ENCODE results near the gene POU2AF3.

POU2AF3 gene

DNA sequence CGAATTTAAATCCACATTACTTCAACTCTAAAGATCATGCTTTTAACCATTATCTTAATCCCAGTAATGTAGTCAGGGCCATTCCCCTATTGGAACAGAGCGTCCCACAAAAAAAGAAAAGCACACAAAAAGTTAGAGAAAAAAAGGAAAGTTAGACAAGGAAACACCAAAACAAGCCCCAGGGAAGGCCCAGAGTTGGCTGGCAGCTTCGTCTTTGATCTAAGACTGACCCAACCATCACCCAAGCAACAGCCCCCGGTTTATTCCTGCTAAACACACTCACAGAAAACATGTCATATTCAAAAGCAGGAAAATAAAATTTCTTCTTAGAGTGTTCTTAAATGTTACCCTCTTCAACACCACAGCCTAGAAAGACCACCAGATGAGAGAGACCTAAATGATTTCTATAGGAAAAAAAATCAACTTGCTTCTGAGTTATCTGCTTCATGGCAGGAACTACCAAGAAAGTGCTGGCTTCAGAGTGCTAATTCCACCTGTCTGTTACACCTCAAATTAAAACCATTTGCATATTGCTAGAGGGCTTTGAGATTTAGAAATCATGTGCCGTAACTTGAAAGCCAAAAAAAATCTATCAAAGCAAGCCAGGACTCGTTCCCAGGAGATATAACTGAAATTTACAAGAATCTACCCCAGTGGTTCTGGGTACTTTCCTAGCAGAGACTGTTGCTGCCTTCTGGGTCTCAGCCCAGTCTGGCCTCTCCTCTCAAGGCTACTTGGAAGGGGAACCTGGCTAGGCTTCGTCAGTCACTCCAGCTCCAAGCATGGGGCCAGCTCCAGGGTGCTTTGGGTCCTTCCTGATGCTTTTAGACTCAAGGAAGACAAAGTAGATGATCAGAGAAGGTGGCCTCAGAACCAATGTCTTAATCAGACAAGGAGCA, 31.2 kb downstream of the POU2AF3 start:
- FAIRE-seq: no peak
- DNase-seq (ENCODE audit: insufficient read length, low spot score): no peak
- no peak for TF ChIP-seq POLR2A (IDR thresholded peaks at IDR 0.05; ENCODE audit: low read depth, low read length)

DNA sequence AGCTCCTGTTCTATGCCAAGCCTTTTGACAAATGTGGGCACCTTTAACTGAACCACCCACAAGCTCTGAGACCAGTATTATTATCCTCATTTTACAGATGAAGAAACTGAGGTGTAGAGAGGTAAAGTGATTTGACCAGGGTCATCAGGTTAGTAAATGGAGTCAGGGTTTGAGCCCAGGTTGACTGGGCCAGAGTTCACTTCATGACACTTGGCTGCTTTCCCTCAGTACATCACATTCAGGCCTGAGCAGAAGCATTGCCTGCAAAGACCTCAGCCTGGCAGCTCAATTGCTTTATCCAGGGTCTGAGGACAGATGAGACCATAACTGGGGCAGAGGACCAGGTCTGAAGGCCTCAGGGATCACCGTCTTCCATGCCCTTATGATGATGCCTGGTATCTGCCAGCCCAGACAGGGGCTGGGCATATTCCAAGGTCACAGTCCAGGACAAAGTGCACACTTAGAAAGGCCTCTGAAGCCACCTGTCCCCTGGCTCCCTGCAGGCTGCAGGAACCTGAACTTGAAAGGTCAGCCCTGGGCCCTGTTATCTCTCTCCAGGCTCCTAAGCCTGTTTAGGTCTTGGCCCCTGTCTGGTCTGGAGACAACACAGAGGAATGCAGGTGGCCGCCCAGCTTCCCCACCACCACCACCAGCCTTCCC, 32.0 kb downstream of the POU2AF3 start:
- no peak for TF ChIP-seq POLR2A (IDR thresholded peaks at IDR 0.05; ENCODE audit: low read depth, low read length)
- no peak for FAIRE-seq

DNA sequence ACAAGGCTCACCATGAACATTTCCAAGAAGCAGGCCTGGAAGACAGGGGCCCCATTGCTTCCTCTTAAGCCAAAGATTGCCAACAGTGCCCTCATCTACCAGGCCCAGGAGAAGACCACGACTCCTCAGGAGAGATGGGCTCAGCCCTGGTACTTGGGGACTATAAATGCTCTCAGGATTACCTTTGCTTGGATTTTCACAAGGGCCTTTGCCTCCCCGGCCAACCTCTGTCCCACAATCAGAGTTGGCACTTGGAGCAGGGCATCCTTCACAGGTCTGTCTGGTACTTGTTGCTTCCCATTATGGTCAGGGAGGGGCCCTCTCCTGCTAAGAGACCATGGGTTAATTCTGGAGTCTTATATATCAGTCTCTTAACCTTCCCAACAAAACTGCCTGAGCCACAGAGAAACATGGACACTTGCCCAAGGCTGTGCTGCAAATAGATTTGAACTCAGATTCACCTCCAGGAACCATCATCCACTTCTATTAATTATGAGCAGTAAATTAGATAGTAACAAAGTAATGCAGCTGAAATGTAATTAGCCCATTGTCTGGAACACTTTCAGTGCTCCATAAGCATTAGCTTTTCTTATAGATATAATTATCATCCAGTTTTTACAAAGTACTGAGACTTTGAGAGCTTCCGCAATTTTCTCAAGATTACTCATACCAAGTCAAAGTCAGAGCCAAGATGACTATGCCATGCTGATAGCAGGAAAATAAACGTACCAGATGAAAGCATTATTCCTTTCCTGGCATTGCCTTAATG, 33.5 kb downstream of the POU2AF3 start:
- FAIRE-seq: no peak
- DNase-seq (ENCODE audit: insufficient read length, low spot score): no peak
- no peak for TF ChIP-seq POLR2A (IDR thresholded peaks at IDR 0.05; ENCODE audit: low read depth, low read length)

More for the DNA sequence above, 32.0 kb downstream of the POU2AF3 start:
- no peak for DNase-seq (ENCODE audit: insufficient read length, low spot score)

DNA sequence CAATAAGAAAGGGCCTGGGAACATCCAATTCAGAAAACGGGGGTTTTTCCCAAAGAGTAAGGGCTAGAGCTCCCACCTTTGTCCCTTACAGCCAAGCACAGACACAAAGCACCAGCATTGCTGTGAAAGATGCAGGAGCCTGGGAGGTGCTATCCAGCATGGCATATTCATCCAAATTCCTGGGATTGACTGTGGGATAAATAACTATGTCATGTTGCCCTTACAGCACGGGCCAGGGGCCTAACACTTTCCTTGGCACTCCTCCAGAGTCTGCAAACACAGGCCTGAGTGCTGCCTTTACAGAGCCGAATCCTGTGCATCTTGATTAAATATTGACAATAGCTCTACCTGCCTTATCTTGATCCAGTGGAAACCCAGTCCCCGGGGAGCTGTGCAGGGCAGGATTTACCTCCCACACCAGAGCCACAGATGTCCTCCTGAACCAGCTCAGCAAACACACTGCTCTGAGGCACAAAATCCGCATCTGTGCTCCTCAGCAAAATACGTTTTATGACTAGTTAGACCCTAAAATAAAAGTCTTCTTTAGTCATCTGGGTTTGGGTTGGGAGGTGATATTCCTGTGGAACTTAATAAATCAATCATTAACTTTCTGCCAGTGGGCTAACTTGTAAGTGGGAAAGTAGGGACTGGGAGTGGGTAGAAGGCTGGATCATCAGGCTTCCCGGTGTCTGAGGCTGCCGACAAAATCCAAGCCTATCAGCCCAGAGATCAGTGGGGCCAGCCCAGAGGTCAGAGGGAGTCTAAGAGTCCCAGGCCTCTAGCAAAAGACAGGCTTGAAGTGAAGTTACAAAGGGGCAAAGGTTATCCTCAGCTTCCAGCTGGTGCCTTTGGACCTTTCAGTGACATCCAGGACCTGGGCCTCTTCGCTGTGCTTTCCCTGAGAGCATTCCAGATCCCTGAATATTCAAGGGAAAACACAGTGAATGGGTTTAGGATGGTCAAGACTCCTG, 36.5 kb downstream of the POU2AF3 start:
- DNase-seq (ENCODE audit: insufficient read length, low spot score): no peak
- FAIRE-seq: no peak
- TF ChIP-seq POLR2A (IDR thresholded peaks at IDR 0.05; ENCODE audit: low read depth, low read length): no peak

DNA sequence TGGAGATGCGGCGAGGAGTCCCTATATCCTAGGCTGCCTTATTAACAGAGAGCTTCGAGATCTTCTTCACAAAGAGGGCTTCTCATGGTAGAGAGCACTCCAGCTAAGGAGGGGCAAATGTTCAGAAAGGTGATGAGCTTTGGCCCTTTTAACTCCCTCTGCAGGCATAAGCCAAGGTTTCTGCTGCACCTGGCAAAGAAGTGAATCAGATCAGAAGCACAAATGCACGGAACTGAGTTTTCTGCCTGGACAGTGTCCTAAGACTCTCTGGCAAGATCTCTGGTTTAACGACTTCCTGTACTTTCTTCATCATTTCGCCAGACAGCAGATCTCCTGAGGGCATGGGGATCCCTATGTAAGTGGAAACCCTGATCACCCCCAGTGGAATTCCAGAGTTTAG, 37.2 kb downstream of the POU2AF3 start:
- DNase-seq (ENCODE audit: insufficient read length, low spot score): no peak
- FAIRE-seq: no peak
- TF ChIP-seq POLR2A (IDR thresholded peaks at IDR 0.05; ENCODE audit: low read depth, low read length): no peak

DNA sequence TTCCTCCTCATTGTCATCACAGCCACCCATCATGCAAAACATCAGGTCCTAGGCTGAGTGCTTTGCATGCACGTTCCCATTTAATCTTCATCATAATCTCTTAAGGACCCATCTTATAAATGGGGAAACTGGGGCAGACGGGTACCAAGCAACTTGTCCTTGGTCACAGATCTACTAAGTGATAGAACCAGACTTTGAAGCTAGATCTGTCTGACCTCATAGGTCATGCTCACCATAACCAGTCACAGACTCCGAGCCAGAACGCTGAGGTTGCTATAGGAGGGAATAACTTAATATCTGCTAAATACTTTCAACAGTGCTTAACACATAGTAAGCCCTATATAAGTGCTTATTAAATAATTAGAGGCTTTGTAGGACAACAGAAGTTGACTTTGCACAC, 37.7 kb downstream of the POU2AF3 start:
- no peak for FAIRE-seq
- no peak for DNase-seq (ENCODE audit: insufficient read length, low spot score)
- TF ChIP-seq POLR2A (IDR thresholded peaks at IDR 0.05; ENCODE audit: low read depth, low read length): no peak

DNA sequence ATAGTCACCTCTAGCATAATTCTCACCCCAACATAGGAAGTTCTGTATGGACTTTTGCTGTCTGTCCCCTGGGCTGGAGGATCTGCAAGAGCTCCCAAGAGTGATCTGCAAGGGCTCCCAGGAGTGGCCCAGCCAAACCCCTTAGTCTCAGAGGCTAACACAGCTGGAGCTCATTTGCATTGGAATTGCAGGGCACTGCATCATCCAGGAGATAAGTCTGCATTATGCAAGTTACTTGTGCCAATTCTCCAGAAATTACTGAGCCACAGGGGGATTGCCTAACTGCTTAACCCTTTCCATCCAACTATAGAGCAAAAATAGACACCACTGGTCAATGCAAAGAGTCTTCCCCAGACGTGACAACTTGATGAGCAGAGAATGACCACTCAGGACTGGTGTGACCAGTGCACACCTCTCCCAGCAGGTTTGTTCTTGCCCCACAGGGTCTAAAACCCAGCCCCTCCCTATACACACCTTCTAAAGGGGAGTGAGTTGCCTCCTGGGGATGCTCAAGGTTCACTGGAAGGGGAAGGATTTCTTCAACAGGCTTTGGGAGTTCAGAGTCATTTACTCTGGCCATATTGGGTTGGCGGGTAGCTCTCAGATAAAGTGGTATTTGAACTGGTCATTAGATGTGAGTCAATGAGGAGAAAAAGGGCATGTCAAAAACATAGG, 38.4 kb downstream of the POU2AF3 start:
- DNase-seq (ENCODE audit: insufficient read length, low spot score) (no peak), FAIRE-seq (no peak)
- no peak for TF ChIP-seq POLR2A (IDR thresholded peaks at IDR 0.05; ENCODE audit: low read depth, low read length)

DNA sequence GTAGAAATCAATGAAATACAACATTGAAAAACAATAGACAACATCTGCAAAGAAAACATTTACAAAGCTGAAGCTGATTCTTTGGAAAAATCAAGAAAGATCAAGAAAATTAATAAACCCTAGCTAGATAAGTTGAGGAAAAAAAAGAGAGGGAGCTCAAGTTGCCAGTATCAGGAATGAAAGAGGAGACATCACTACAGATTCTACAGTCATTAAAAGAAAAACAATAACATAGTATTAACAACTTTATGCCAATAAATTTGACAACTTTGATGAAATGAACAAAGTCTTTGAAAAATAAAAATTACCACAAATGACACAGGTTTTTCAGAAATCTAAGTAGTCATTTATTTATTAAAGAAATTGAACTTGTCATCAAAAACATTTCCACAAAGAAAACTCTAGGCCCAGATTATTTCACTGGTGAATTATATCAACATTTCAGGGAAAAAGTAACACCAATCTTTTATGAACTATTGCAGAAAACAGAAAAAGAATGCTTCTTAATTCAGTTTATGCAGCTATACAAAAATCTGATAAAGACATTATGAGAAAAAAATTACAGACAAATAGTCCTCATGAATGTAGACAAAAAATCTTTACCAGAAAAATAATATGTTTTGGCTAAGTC, 41.5 kb downstream of the POU2AF3 start:
- no peak for TF ChIP-seq POLR2A (IDR thresholded peaks at IDR 0.05; ENCODE audit: low read depth, low read length)
- FAIRE-seq (no peak), DNase-seq (ENCODE audit: insufficient read length, low spot score) (no peak)

DNA sequence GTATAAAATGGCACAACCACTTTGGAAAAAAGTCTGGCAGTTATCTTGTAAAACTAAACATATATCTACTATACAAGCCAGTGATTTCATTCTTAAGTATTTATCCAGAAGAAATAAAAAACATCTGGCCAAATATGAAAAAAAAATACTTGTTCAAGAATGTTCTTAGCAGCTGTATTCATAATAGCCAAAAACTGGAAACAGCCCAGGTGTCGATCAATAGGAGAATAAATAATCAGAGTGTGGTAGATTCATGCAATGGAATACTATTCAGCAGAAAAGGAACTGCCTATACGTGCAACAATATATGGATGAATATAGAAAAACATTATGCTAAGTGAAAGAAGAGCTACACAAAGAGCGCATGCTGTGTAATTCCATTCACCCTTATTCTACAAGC, 44.0 kb downstream of the POU2AF3 start:
- no peak for TF ChIP-seq POLR2A (IDR thresholded peaks at IDR 0.05; ENCODE audit: low read depth, low read length)
- DNase-seq (ENCODE audit: insufficient read length, low spot score) (no peak), FAIRE-seq (no peak)

DNA sequence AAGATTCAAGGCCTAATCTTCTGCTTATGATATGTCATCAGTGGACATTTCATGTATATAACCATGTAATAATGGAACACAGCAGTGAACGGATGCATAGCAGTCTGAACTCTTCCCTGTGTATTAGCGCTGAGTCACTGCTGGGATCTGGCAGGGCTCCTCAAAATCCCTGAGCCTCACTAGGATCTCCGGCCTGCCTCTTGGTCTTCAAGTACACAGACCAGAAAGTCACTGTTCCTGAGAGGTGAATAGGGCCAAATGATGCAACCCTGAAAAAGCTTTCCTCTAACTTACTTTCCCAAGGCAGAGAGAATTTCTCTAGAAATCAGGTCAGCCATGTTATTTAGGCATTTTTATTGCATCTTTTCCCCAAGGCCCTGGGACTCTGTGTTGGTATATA, 45.7 kb downstream of the POU2AF3 start:
- TF ChIP-seq POLR2A (IDR thresholded peaks at IDR 0.05; ENCODE audit: low read depth, low read length): no peak
- DNase-seq (ENCODE audit: insufficient read length, low spot score) (no peak), FAIRE-seq (no peak)

DNA sequence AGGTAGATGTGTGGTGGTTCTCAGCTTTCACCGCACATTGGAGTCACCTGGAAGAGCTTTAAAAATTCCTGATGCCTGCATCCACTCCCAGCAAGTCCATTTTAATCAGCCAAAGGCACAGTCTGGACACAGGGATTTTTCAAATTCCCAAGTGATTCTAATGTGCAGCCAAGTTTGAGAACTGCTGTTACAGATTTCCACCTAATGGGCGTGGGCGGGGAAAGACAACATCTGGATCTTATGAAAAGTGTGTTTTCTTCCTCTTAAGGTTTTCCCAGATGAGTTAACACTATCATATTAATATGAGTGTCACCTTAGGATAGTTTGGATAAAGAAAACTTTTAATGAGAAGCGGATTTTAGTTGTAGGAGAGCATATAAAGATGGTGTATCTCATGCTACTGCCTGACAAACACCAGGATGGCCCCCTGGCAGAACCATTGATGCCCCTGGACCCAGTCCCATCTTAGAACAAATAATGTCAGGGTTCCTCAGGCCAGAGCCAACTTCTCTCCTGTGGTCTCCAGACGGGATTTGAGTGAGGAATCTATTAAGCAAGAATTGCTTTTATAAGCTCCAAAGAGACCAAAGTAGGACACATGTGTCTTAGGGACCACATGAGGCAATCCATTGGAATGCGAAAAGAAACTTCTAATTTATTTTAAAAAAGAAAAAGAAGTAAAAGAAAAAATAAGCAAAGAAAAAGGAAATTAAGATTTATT, 48.8 kb downstream of the POU2AF3 start:
- no peak for TF ChIP-seq POLR2A (IDR thresholded peaks at IDR 0.05; ENCODE audit: low read depth, low read length)
- DNase-seq (ENCODE audit: insufficient read length, low spot score): no peak
- no peak for FAIRE-seq

DNA sequence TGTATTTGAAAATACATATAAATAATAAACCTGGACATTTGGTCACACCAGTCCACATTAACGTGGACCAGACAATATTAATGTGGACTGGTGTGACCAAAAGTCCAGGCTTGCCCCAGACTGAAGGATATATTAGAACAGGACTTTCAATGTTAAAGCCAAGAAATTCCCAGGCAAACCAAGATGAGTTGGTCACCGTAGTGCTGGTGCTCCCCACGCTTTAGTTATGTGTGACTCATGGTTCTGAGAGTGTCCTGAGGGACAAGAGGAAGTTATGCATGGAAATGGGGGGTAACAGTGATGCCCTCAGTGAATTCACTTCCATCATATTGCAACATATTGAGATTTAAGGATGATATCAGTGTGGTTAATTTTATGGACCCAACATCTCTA, 49.4 kb downstream of the POU2AF3 start:
- no peak for FAIRE-seq
- DNase-seq (ENCODE audit: insufficient read length, low spot score): no peak
- no peak for TF ChIP-seq POLR2A (IDR thresholded peaks at IDR 0.05; ENCODE audit: low read depth, low read length)
